Lung (tissue), 12 donors: ENCODE results near the gene CAPZB. TPM values are rescaled to one million over a fixed set of nuclear protein-coding genes. Genes with fewer than 3 reads are reported as not detected.

ENCODE experiments used
- ATAC-seq: fragments of 200-7000 bp; cut with Tn5 transposase; one replicate; pipeline ENCODE4 v1.9.1; 2020; ENCODE audit warnings: moderate number of reproducible peaks; ENCODE audit not compliant: insufficient read depth, low FRiP score
- DNase-seq, 3 donors: peaks; one replicate each; pipeline ENCODE4 v3.0.0-alpha.2; 2013 to 2017
- H3K27ac ChIP-seq, 2 donors: one replicate each; pipeline ENCODE4 v1.5.1; 2013; ENCODE audit warnings: mild to moderate bottlenecking in 2 of 2, moderate library complexity in 2 of 2, control low read depth in 1 of 2, inconsistent platforms in 1 of 2, low read depth in 1 of 2, low read length in 1 of 2
- H3K27me3 ChIP-seq, 3 donors: one replicate each; pipeline ENCODE4 v1.5.1; 2013; ENCODE audit warnings: low read length in 2 of 3; ENCODE audit not compliant: control insufficient read depth in 3 of 3, insufficient read depth in 3 of 3
- H3K36me3 ChIP-seq, 4 donors: one replicate each; pipeline ENCODE4 v1.5.1; 2013; ENCODE audit warnings: low read length in 4 of 4, mild to moderate bottlenecking in 1 of 4, moderate library complexity in 1 of 4; ENCODE audit not compliant: control insufficient read depth in 4 of 4, insufficient read depth in 4 of 4
- H3K4me1 ChIP-seq, 5 donors: one replicate each; pipeline ENCODE4 v1.5.1; 2013; ENCODE audit warnings: low read length in 5 of 5, mild to moderate bottlenecking in 2 of 5, moderate library complexity in 1 of 5; ENCODE audit not compliant: control insufficient read depth in 5 of 5, insufficient read depth in 5 of 5
- H3K4me3 ChIP-seq: one replicate; pipeline ENCODE4 v1.5.1; 2013; ENCODE audit warnings: mild to moderate bottlenecking, control low read depth, moderate library complexity
- H3K9ac ChIP-seq, 2 donors: one replicate each; pipeline ENCODE4 v1.5.1; 2013; ENCODE audit warnings: low read length in 2 of 2, control low read depth in 1 of 2; ENCODE audit not compliant: insufficient read depth in 1 of 2
- H3K9me3 ChIP-seq, 4 donors: one replicate each; pipeline ENCODE4 v1.5.1; 2013; ENCODE audit warnings: low read length in 3 of 4, mild to moderate bottlenecking in 1 of 4, moderate library complexity in 1 of 4; ENCODE audit not compliant: control insufficient read depth in 4 of 4, insufficient read depth in 3 of 4
- CTCF ChIP-seq: IDR thresholded peaks from 2 replicates; pipeline ENCODE4 v1.5.1; 2012; ENCODE audit warnings: mild to moderate bottlenecking; ENCODE audit errors: control extremely low read depth, extremely low read depth
- WGBS, 2 donors: extraction: QIAGEN DNeasy Blood & Tissue Kit; methylation state at CpG; one replicate each; pipeline ENCODE4 v1.1.7; 2013; 5-methylcytosine and 5-hydroxymethylcytosine counted together
- polyA plus RNA-seq, 2 donors: library from polyadenylated mRNA; stranded (reverse); fragments of 200-250 nt; gene quantifications; one replicate each; pipeline ENCODE4 v1.2.1, GENCODE V29; 2013
- total RNA-seq, 2 donors: library from RNA; depleted of rRNA in 1 of 2; stranded (reverse); fragments of >200 nt in 1 of 2; gene quantifications; one replicate each; pipeline ENCODE4 v1.2.1, GENCODE V29; 2014 to 2021
- donor health status: control.
- donor health status: control.
- donor health status: Bipolar disorder and iron deficiency.
- donor health status: healthy.
- donor health status: DM: yes; HTN: yes; CAD: no.

Gene CAPZB
- total and polyA plus RNA-seq, 4 donors = 94.7 to 339 (median 278) TPM

GRCh38 chr1:19371226-19372135, 113.9 kb downstream of the CAPZB start:
- 87 to 90% methylated on average over 23 of the region's 23 CpGs for WGBS, 2 donors
- H3K36me3 ChIP-seq = peaks cover 0 to 29% (median 5%) of the 10 kb centered on the region in 4 donors
- no peak overlapping the region for H3K4me3 ChIP-seq
- no peak overlapping the region for H3K9ac ChIP-seq
- peak overlapping the region in 1 of 2 donors; percentile 79 for H3K27ac ChIP-seq
- ATAC-seq (no peak), DNase-seq (no peak)
- no peak for TF ChIP-seq CTCF
- peaks cover 0 to 34% (median 0%) of the 10 kb centered on the region in 5 donors for H3K4me1 ChIP-seq
- no peaks in the 10 kb centered on the region for H3K27me3 ChIP-seq
- no peaks in the 10 kb centered on the region for H3K9me3 ChIP-seq

GRCh38 chr1:19370453-19371170, 114.7 kb downstream of the CAPZB start:
- H3K9ac ChIP-seq = no peak overlapping the region
- no peaks in the 10 kb centered on the region for H3K27me3 ChIP-seq
- no peaks in the 10 kb centered on the region for H3K9me3 ChIP-seq
- 32 to 52% methylated on average over 13 of the region's 13 CpGs for WGBS, 2 donors
- peak in 1 of 3 donors; percentile 59 for DNase-seq
- H3K4me1 ChIP-seq = peaks cover 0 to 35% (median 0%) of the 10 kb centered on the region in 5 donors
- H3K4me3 ChIP-seq = no peak overlapping the region
- no peak for TF ChIP-seq CTCF
- peaks cover 0 to 27% (median 2%) of the 10 kb centered on the region in 4 donors for H3K36me3 ChIP-seq
- ATAC-seq = peak; percentile 68
- peak overlapping the region in 1 of 2 donors; percentile 79 for H3K27ac ChIP-seq

- no peak for TF ChIP-seq CTCF
- Histone ChIP-seq H3K4me1 (peaks cover 0 to 35% (median 0%) of the 10 kb centered on the region in 5 donors), H3K4me3 (no peak overlapping the region), H3K9ac (no peak overlapping the region), H3K9me3 (no peaks in the 10 kb centered on the region), H3K27ac (peak overlapping the region in 1 of 2 donors; percentile 79), H3K27me3 (no peaks in the 10 kb centered on the region), H3K36me3 (peaks cover 0 to 20% (median 1%) of the 10 kb centered on the region in 4 donors)
- 70 to 75% methylated on average over 16 of the region's 16 CpGs for WGBS, 2 donors
- no peak for DNase-seq
- no peak for ATAC-seq
Observed at GRCh38 chr1:19369396-19370090, 115.8 kb downstream of the CAPZB start.
